ENCODE results near the gene SCYGR4.
"Not testable (repeated sequence)": the region's sequence is repeated elsewhere in the genome, so short reads cannot be mapped to it uniquely, and the experiment has no call there.

The SCYGR4 gene

DNA sequence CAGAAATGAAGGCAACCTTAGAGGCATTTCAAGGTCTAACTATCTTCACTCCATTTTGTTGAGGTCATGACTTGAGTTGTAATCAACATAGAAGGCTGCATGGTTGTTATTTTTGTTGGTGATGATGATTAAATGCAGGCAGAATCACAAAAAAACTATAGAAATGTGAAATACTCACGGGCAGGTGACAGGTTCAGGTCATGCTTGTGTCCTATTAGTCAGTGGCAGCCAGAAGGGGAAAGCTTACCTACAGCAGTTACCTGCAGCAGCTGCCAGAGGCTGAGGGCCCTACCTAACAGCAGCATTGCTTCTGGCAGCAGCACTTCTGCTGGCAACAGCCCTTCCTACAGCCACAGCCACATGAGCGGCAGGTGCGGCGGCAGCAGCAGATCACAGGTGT lies 3.1 kb upstream of the SCYGR4 start:
- DNase-seq (ENCODE audit: low read depth) = no peak

DNA sequence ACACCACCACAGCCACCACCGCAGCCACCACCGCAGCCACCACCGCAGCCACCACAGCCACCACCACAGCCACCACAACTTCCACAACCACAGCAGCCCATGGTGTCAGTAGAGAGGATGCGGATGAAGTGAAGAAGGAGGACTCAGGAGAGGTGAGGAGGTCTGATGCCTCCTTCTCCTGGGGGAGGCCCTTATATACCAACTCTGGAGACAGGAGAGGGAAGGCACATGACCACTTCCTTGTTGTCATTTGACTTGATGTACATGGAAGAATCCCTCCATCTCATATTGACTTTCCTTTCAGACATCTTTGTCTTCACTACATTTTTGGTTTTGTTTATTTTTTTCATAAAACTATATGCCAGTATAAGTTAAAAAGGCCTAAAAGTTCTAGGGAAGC lies 2.6 kb upstream of the SCYGR4 start, which contains the start of gene SCYGR3:
Gene SCYGR3 (minus strand): TSS at position 101 of the 400 bp plus-strand sequence. CDS start 0 bp downstream, at position 101.
- DNase-seq (ENCODE audit: low read depth) = no peak

DNA sequence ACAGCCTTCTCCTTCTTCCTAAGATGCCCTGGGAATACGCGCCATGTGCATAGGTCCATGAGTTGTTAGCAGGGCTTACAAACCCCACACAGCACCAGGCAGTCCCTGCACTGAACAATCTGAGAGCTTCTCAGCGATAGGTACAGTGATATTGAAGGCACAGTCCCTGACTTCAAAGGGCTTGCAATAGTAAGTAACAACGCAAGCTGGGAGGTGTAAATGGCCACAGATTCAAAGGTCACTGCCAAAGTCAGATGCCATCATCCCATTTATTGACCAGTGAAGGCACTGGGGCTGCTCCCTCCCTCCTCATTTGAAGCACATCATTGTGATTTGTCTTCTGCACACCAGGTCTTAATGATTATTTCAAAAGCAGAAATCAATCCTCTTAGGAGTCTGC lies 2.1 kb upstream of the SCYGR4 start:
- DNase-seq (ENCODE audit: low read depth) = no peak

DNA sequence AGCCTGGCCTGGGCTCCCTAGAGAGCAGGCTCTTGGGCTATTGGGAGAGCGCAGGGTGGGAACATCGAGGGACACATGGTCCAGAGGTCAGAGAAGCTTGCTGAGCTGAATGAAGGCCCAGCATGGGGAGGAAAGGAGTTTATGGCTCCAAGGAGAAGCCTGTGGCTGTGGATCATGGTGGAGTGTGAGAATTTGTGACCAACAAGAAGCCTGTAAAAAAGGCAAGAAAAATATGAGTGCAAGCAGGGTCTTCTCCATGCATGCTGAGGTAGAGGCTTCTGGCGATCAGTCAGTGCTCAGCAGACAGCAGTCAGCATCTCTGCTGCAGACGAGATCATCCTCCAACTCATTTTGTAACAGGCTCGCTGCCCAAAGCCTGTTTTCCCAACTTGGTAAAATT lies 1.4 kb upstream of the SCYGR4 start:
- DNase-seq (ENCODE audit: low read depth) = no peak

DNA sequence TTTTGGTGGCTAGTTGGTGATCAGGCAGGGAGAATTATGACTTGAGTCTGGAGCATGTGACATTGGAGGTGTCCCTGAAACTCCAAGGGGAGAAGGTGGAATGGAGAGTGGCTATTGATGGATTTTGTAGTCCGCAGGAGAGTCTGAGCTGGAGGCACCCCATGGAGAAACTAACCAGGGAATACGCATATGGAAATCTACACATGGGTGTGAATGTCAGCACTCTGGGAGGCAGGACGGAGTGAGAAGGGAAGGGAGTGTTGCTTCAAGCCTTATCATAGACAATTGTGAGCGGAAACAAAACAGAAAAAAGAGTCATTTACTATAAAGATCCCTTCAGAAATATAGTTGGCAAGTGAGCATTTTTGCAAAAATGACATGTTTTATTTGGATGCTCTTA lies 667 bp upstream of the SCYGR4 start:
- no peak for DNase-seq (ENCODE audit: low read depth)

DNA sequence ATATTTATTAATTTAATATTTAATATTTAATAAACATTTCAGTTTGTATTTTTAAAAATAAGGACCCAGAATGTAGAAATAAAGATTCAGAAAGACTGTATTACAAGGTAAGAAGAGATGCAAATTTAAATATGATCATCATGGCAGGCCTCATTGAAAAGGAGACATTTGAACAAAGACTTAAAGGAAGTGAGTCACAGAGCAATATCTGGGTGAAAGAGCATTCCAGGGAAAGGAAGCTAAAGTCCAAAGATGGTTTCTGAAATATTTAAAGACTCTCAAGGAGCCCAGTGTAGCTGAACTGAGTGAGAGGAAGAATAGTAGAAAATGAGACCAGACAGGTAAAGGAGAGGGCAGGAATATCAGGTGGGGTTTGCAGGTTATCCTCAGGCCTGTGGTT lies 5.9 kb downstream of the SCYGR4 start:
- no peak for DNase-seq (ENCODE audit: low read depth)

DNA sequence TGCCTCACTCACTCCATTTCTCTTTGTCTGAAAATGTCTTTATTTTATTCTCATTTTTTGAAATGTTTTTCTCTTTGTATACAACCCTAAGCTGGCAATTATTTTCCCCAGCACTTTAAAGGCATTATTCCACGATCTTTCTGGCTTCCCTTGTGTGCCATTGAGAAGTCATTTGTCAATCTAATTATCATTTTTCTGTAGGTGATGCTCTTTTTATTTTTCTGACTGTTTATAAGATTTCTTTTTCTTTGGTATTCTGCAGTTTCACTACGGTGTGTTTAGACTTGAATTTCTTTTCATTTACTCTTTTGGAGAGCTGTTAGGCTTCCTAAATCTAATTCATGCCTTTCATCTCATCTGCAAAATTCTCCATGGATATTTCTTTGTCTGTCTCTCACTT lies 8.1 kb downstream of the SCYGR4 start:
- no peak for DNase-seq (ENCODE audit: low read depth)

DNA sequence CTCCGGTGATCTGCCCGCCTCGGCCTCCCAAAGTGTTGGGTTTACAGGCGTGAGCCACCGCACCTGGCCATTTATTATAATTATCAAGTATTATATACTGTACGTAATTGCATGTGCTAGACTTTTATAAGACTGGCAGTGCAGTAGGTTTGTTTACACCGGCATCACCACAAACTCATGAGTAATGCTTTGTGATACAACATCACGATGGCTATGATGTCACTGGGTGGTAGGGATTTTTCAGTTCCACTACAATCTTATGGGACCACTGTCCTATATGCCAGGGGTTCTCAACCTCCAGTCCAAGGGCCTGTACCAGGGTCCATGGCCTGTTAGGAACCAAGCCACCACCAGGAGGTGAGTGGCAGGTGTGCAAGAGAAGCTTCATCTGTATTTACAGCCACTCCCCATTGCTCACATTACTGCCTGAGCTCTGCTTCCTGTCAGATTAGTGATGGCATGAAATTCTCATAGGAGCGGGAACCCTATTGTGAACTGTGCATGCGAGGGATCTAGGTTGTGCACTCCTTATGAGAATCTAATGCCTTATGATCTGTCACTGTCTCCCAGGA lies 9.4 kb downstream of the SCYGR4 start:
- DNase-seq (ENCODE audit: low read depth) = no peak

DNA sequence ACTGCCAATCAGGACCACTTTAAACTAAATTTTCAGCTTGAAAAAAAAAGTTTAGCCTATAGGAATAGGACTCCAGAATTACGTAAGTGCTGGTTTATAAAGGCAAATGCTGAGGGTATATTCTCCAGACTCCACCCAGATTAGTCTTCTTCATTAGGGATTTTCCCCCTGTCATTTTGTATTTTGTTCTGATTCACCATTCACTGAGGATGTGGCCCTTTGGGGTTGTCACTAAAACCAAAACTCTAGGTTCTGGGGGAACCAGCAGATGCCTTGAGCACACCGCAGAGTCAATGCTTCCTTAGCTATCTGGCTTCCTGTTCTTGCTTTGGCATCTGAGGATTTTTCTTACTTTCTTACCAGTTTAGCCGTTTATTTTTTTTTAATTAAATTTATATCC lies 10.5 kb downstream of the SCYGR4 start:
- DNase-seq (ENCODE audit: low read depth) = no peak

DNA sequence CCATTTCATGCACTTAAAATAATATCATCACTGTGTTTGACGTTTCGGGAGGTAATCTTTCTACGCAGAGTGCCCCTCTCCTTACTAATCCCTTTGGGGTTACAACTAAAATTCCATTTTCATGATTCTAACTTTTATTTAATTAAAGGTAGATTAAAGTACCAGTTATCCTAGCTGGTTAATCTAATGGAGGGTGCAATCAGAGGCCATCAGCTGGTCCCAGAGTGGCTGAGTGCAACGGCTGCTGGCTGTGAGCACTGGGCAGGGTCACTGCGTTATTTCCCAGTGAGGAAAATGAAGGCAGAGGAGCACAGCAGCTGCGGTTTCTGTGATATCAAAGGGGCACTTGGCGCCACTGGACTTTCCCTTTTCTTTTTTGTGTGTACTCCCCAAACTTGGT lies 12.1 kb downstream of the SCYGR4 start:
- no peak for DNase-seq (ENCODE audit: low read depth)

DNA sequence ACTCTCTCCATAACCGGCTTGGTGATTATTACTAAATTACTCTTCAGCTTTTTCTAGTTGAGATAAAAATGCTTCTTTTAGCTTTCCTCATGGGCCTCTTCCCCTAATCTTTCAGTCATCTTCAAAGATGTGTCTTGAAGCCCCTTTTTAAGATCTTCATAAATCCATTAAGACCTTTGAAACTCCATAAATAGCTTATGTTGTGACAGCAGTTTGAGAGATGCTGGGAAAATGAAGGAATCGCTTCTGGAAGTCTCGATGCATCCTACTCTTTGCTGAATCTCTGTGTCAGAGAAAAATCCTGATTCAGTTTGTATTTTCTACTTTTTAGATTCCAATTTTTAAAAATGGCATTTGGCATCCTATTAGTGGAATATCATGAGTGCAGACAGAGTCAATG lies 13.0 kb downstream of the SCYGR4 start:
- no peak for DNase-seq (ENCODE audit: low read depth)

DNA sequence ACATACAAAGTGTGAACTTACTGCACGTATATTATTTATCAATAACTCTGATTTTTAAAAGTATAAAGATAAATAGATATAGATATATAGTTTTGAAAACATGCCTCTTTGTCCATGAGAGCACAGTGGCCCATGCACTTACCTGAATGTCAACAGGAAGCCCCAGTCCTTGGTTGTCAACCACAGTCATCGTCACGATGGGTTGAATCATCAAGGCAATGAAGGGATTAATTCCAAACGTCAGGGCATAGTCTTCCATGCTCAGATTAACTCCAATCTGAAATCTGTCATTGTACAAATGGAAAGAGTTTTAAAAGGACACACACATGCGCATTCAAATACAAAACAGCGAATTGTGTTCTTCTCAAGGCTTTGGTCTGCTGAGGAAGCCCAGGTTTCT lies 15.5 kb downstream of the SCYGR4 start:
- no peak for DNase-seq (ENCODE audit: low read depth)

DNA sequence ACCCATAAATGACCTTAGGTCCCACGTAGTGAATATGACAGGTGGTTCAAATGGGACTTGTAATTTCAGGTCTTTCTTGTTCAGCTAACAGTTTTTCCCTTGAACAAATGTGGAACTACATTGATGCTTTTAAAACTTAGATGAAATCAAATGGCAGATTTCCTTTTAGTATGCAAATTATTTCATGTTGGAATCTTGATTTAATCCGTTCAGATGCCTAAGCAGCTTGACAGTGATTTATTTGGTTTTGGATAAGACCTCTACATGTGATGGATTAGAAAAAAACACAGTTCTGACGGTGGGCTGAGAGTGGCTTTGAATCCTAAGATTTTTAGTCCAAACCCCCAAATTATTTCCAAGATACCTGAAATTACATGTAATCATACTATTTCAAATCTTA lies 16.9 kb downstream of the SCYGR4 start:
- no peak for DNase-seq (ENCODE audit: low read depth)

DNA sequence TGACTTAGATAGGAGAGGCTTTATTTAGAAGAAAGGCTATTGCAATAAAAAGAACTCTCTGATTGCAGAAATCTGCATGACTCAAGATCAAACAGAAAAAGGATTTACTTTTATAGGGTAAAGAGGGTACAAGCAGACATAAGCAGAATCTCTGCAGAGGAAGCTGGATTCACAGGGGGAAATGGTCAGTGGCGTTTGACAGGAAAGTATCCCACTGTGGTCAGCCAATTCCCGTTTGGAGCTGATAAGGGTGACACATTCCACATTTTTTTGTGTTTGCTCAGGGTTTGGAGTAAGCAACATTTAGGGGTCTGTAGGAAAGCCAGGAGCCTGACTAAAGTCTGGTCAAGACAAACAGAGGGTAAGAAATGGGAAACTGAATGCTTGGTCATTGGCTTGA lies 25.4 kb downstream of the SCYGR4 start:
- no peak for DNase-seq (ENCODE audit: low read depth)

DNA sequence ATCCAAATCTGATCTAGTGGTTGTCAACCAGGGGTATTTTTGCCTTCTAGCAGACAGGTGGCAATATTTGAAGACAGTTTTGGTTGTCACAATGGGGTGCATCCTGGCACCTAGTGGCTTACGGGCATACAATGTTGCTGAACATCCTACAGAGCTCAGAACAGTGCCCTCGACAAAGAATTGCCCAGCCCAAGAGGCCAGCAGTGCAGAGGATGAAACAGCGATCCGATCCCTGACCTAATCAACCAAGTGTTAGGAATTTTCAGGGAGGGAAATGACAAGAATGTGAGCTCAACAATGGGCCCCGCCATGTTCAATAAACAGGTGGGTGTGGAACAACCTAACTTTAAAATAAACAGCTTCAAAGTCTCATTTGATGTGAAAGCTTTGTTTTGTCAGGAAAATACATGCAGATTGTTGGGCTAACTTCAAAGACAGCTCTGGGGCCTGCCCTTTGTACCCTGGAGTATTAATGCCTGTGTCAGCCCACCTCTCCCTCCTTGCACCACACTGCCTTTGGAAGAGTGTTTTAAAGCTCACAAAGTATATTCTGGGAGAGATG lies 26.8 kb downstream of the SCYGR4 start:
- DNase-seq (ENCODE audit: low read depth) = no peak

DNA sequence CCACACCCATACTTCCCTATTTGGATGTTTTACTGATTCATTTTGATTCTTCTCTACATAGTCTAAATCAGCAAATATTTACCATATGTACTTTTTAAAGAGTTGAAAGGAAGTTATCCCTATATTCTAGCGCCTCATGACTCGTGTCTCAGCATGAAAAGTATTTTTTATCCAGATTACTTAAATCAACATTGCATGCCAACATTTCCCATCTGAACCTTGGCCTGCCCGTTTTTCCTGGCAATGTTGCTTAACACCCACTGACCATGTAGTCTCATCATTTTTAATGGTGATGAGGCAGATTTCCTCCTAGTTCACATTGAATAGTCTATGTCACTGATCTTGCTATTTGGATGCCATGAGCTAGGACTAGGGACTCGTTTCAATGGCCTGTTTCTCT lies 36.1 kb downstream of the SCYGR4 start:
- DNase-seq (ENCODE audit: low read depth) = no peak

DNA sequence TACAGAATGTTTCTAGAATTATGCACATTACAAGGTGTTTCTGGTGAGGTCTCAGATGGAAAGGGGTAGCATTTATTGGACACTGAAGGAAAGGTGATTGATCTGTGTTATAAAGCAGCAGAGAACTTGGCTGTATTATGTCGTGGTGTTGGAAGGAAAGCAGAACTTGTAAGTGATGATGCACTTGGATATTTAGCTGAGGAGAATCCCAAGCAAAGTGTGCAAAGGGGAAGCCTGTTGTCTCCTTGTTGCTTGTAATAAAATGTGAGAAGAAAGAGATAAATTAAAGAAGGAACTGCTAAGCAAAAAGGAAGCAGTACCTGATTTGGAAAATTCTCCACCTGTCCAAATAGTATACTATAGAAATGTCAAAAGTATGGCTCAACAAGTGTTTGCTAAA lies 37.1 kb downstream of the SCYGR4 start:
- no peak for DNase-seq (ENCODE audit: low read depth)

DNA sequence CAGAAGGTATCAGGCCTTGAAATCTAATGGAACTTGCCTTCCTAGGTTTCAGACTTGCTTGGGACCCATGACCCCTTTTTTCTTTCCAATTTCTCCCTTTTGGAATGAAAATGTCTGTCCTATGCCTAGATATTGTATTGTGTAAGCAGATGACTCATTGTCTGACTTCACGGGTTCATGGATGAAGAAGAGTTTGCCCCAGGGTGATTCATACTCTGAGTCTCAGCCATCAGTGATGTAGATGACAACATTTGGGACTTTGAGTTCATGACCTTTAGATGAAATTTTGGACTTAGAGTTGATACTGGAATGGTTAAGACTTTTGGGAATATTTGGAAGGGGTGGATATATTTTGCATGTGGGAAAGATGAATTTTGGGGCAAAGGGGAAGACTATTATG lies 38.2 kb downstream of the SCYGR4 start:
- no peak for DNase-seq (ENCODE audit: low read depth)

DNA sequence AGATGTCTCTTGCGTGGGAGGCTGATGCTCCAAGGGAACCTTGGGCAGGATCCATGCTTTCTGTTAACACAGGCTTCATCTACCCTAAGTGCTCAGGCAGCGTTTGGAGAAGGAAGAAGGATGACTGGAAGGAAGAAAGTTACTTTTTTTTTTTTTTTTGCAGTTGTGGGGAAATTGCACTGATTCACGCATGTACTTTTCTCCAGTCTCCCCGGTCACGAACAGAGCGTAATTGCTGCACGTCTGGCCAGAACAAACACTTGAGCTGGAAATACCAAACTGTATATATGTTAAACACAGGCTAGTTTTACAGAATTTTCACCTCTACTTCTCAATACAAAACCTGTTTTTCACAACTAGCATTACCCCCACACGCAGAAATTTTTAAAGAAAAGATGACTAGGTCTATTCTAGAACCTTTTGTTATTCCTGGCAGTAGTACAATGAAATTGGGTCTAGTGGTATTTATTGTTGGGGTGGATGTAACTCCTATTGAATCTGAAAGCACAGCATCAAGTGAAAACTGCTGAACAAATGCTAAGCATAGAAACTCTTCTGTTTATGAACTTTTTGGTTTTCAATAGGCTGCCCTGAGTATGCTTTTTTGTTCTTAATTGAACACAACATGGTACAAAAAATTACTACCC lies 40.0 kb downstream of the SCYGR4 start:
- DNase-seq (ENCODE audit: low read depth) = no peak

DNA sequence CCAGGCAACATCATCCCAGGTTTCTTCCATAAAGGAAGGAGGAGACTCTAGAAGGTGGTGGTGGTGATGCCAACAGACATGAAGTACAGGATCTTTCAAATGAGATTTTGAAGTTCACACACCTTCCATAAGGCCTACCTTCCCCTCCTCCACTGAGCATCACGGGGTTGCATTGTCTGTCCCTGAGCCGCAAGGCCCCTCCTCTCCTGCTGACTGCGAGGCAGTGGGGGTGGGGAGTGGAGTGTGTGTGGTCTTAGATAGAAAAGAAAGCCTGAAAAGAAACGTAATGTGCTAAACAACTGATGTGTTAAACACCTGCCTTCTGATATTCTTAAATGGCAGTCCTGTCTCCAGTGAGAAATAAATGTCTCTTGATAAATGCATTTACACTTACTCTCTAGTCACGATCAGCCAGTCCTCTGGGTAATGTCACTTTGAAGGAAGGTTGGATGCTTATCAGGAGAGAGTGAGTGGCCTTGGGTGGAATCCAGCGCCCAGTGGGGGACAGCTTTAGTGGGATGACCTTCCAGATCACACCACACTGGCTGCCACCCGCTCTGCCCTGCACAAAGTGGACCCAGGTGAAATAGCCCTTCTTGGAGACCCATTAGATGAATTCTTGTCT lies 43.8 kb downstream of the SCYGR4 start:
- no peak for DNase-seq (ENCODE audit: low read depth)

DNA sequence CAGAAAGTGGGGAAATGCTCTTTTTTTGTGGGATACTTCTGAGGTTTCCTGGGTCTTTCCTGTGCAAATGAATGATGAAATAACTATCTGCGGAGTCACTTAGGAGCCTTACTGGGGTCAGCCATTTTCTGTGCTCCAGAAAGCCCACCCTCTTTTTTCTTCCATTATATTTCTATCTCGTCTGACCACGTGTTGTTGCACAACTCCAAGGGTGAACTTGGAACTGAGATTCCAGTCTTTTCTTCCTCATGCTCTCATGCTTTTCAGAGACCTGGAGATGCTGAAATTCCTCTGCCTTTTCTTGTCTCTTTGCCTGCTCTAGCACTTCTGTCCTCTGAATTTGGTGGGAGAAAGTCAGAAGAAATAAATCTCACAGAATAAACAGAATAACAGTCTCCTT lies 44.5 kb downstream of the SCYGR4 start:
- DNase-seq (ENCODE audit: low read depth) = no peak

DNA sequence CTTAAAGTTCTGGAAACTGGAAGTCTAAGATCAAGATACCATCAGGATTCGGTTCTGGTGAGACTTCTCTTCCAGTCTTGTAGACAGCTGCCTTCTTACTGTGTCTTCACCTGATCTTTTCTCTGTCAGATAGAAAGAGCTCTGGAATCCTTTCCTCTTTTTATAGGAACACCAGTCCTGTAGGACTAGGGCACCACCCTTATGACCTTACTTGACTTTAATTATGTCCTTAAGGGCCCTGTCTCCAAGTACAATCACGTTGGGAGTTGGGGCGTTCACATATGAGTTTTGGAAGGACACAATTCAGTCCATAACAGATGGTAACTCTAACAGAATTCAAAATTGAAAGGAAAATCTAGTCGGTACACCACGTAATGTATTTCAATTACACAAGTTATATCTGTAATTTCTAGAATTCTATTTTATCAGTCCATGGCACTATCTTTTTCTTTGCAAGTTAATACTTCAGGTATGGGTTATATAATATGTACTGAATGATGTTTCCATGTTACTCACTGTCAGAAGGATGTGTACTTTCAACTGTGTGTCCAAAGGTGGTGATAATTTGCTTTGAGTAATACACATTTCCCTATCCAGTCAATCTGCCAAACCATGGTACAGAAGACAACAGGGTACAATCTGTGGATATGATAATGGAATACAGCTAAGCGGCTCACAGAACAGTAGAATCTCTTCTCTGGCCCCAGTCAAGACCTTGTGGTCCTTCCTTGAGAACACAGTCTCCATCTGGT lies 48.1 kb downstream of the SCYGR4 start:
- no peak for DNase-seq (ENCODE audit: low read depth)

DNA sequence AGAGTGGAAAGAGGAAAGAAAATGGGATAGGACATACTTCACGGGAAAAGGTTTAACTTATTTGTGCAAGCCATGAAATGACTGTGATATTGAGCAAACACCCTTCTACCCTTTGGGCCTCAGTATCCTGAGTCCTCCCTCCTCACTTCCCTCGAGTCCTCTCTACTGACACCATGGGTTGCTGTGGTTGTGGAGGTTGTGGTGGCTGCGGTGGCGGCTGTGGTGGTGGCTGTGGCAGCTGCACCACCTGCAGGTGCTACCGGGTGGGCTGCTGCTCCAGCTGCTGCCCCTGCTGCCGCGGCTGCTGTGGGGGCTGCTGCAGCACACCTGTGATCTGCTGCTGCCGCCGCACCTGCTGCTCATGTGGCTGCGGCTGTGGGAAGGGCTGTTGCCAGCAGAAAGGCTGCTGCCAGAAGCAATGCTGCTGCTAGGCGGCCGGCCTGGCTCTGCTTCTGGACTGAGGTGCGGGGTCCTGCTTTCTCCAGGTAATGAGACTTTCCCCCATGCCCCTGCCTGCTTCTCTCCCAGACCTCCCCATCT lies 49.4 kb downstream of the SCYGR4 start, which contains the start of gene SCYGR5:
Gene SCYGR5 (plus strand): TSS at position 174 of the 540 bp plus-strand sequence. CDS start 0 bp downstream, at position 174.
- not testable (repeated sequence) for DNase-seq (ENCODE audit: low read depth)
